Esophagus mucosa (tissue), 1 donor: Measurements from ENCODE around the gene SH3D19. TPM values are rescaled to one million over a fixed set of nuclear protein-coding genes. Genes with fewer than 3 reads are reported as not detected.

Source experiments
- ATAC-seq: fragments of 200-7000 bp; cut with Tn5 transposase; one replicate; pipeline ENCODE4 v1.9.1; 2020
- total RNA-seq: library from RNA; stranded (reverse); gene quantifications from one replicate; pipeline ENCODE4 v1.2.4, GENCODE V29; 2023
- donor health status: DM: yes; HTN: yes; CAD: no.

SH3D19 gene, protein sequence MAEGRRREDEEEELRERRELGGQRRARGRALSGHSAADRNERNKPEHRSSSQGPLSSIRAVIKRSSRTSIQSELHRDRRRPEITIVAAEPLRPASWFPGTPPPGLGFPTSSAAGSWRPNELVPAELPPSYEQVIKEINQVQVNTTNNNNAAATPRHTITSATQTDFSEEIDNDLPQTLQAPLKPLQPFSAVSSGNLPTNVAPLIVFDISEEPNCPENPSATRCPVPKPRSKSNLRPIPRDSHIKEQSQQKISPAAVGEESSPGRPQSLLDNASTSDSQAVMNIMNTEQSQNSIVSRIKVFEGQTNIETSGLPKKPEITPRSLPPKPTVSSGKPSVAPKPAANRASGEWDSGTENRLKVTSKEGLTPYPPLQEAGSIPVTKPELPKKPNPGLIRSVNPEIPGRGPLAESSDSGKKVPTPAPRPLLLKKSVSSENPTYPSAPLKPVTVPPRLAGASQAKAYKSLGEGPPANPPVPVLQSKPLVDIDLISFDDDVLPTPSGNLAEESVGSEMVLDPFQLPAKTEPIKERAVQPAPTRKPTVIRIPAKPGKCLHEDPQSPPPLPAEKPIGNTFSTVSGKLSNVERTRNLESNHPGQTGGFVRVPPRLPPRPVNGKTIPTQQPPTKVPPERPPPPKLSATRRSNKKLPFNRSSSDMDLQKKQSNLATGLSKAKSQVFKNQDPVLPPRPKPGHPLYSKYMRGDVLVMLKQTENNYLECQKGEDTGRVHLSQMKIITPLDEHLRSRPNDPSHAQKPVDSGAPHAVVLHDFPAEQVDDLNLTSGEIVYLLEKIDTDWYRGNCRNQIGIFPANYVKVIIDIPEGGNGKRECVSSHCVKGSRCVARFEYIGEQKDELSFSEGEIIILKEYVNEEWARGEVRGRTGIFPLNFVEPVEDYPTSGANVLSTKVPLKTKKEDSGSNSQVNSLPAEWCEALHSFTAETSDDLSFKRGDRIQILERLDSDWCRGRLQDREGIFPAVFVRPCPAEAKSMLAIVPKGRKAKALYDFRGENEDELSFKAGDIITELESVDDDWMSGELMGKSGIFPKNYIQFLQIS
- 31.6 TPM for total RNA-seq

DNA sequence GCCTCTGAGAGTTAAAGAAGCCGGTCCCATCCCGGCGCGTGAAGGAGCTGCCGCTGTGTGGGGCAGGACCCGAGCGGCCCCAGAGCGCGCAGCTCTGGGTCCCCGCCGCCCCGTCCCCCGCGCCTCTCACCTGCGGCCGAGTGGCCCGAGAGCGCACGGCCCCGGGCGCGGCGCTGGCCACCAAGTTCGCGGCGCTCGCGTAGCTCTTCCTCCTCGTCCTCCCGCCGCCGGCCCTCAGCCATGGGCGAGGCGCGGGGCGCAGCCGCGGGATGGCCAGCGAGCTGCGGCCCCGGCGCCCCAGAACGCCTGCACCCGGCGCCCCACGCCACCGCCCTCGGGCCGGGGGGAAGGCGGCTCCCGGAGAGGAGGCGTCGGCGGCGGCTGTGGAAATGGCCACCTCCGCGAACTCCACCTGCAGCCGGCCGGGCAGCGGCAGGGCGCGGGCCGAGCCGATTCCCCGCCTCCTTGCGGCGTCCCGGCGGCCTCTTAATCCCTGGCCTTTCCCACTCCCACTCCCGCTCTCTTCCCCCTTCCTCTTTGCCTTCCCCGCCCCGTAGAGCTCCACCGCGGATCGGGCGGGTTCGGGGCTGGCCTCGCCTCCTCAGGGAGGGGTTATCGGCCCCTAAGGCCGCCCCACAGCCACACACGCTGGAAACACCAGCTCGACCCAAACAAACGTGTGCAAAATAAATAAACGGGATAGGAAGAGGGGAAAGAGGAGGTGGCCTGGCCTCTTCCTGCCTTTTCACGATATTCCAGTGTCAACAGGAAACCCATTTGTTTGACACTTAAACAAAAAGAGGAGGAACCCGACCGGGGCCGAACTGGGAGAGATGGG, at the start of gene SH3D19:
Gene SH3D19, minus strand, starts transcription at position 495 of the 838 bp plus-strand sequence. Its CDS starts 253 bp downstream, at position 242.
- peak; percentile 89 for ATAC-seq

DNA sequence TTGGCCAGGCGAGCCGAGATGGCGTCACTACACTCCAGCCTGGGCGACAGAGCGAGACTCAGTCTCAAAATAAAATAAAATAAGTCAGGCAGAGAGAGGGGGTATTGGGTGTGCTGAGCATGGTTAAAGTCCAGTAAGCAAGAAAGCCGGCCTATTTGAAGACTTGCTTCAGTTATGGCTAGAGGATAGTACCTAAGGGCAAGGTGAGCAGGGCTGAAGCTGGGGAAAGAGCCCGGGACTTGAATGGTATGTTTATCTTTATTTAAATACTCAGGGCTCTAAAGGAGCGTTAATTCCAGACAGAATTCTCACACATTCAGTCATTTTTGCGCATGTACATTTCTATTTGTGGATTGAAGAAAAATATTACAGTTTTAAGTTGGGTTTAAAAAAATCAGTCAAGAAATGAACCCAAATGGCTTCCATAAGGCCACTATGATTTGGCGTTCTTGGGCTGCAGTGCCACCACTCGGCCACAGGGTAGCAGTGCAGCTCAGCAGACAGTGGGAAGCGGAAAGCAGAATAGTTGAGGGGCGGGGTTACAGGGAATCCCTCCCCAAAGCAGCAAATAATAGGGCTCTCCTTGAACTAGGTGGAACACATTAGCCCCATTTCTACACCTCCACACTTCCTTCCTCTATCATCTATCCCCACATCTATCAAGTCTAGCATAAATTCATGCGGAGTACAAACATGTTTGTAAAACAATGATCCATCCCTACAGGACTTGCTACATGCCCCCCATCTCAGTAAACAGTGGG, 37.2 kb upstream of the SH3D19 start:
- peak; percentile 99 for ATAC-seq

DNA sequence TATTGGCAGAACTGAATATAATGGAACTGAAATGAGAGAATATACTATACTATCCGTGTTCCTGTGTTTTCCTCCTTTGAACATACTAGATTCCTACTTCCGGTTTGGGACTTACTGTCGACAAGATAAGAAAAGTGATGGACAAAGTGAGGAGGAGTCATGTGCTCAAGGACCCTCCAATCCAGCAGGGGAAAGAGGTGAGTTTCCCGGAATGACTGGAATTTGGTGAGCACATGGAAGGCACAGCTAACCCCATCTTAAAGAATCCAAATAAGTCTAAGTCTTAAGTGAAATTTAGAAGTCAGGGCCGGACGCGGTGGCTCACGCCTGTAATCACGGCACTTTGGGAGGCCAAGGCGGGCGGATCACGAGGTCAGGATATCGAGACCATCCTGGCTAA, 36.6 kb upstream of the SH3D19 start:
- ATAC-seq: no peak

DNA sequence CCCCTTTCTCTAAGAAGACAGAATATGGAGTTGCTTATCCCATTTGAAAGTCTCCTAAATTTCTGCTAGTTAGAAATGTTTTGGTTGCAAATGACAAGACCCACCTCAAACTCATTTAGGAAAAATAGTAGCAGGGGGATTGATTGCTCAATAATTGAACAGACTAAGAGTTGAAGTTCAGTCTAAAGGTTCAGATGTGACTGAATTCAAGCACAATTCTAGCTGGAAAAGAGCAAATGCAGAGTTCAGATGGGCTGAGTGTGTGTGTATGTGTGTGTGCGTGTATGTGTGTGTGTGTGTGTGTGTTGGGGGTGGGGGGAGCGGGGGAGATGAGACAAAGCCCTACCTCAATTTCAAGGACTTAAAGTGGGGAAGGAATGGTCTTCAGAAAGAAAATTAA, 35.7 kb upstream of the SH3D19 start:
- ATAC-seq: no peak

DNA sequence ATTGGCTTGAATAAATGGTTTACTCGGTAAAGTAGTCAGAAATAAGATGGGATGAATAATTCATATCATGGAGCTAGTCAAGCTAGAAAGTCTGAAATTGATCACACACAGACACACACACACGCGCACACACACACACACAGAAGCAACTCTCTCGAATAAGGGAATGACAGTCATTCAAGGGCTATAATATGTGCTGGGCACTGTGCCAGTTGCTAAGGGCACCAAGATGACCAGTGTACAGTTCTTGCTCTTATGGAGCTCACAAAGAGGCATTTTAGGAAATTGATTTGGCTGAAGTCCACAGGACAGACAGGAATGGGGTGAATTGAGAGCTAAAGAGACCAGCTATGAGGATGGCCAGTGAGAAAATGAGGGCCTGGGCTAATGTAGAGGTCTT, 34.2 kb upstream of the SH3D19 start:
- no peak for ATAC-seq

DNA sequence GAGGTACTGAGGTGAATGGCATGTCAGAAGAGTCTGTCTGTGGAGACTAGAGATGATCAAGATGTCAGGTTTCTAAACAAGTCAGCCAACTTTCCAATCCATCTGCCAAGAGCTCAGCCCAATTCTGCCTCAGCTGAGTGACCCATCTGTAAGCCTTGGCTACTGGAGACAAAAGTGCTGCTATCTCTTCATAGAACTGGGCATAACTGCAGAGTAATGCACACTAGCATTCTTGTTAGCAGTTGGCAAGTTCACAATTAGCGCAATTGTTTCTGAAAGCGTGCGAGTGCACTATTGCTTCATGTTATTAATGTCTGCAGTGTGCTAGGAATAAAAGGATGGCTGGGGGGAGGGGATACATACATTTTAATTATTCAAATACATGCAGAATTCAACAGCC, 32.9 kb upstream of the SH3D19 start:
- ATAC-seq: no peak

DNA sequence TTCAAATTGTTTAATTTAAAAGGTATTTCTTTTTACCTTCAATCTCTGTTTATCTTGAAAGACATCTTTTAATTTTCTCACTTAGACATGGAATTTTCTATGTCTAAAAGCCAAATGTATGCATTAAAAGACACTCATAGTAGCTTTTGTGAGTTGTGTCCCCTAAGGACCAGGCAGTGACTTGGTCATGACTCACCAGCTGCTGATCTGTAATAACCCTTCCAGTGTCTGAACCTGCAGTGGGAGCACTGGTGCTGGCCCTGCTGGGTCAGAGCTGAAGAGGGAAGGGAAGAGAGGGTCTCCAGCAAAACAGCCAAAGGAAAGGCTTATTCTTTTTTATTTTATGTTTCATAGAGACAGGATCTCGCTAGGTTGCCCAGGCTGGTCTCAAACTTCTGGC, 31.1 kb upstream of the SH3D19 start:
- peak; percentile 76 for ATAC-seq

DNA sequence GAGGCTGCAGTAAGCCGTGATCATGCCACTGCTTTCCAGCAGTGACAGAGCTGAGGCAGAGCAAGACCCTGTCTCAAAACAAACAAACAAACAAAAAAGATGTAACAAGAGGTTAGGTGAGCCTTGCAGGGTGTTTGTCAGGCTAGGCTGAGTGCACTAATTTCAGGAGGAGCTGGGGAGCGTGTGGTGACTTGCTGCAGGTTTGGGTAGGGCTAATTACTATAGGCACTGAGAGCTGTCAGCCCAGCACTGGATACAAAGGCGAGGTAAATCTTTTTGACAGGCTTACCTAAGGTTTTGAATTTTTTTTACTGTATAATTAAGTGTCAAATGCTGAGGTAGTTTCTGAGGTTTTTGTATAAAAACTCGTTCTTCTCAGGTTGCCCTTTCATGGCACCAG, 29.8 kb upstream of the SH3D19 start:
- ATAC-seq: peak; percentile 97

DNA sequence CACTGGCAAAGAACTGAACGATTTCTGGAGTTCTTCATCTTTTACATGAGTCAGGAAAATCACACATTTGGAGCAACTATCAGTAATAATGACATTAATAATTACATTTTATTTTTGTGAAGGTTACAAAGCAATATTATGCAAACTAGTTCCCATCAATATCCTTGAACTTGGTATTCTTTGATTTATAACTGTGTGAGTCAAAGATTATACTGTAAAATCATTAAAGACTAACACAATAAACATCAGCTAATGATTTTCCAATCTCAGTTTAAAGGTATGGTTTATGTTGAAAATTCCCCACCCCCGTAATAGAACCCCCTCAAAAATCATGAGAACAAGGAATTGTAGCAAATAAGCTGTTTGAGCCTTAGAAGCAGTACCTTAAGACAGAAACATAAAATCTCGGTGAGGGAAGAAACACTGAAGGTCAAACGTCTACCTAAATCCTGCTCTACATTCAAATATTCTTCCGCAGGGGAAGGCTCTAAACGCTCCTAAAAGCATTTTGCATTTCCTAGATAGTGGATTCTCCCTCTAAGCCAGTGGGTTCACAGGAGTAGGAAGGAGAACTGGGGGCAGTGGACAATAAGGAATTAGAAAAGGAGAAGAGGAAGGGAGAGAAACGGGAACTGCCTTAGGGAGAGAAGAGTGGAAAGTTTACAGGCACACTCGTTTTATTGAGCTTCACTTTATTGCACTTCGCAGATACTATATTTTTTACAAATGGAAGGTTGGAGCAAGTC, 22.3 kb upstream of the SH3D19 start:
- ATAC-seq: no peak

DNA sequence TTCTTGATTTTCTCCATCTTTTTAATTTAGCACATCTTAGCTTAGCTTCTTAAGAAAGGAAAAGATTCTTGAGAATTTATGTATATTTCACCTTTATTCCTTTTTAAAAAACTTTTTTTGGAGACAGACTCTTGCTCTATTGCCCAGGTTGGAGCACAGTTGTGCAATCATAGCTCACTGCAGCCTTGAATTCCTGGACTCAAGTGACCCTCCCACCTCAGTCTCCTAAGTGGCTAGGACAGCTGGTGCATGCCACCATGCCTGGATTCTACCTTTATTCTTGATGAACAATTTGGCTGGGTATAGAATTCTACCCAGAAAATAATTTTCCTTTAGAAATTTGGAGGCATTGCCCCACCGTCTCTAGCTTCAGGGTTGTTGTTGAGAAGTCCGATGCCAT, 19.5 kb upstream of the SH3D19 start:
- ATAC-seq: no peak

DNA sequence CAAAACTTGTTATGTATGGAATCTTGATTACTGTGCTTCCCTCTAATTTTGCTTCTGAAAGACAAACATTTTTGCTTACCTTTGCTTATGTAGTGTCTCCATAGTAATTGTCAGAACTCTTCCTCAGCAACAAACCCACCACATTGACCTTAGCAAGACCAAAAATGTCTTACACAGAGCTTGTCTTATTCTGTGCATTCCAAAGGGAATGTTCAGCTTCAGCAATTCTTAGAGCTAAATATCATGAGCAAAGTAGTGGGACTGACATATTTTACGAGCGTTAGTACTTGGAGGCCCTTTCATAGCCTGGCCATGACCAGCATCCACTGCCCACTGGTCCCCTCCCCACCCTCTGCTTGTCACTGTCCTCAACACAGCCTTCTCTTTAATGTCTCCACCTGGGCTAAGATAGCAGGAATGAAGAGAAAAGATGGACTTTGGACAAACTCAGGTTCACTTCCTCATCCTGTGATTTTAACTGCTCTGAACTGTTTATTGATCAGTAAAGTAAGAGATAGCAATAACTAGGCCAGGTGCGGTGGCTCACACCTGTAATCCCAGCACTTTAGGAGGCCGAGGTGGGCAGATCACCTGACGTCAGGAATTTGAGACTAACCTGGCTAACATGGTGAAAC, 15.5 kb upstream of the SH3D19 start:
- ATAC-seq: no peak

DNA sequence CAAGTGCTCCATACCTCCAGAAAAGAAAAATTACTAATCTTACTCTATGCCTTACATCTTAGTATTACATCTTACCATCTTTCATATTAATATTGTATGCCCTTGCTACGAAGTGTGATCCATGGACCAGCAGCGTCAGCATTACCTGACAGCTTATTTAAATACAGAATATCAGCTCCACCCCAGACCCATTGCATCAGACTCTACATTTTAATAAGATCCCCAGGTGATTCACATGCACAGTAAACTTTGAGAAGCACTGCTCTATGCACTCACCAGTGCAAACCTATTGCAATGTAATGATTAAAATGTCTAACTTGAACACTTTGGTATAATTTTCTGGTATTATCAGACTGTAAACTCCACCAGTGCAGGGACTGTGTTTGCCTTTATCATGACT, 14.1 kb upstream of the SH3D19 start:
- peak; percentile 90 for ATAC-seq

DNA sequence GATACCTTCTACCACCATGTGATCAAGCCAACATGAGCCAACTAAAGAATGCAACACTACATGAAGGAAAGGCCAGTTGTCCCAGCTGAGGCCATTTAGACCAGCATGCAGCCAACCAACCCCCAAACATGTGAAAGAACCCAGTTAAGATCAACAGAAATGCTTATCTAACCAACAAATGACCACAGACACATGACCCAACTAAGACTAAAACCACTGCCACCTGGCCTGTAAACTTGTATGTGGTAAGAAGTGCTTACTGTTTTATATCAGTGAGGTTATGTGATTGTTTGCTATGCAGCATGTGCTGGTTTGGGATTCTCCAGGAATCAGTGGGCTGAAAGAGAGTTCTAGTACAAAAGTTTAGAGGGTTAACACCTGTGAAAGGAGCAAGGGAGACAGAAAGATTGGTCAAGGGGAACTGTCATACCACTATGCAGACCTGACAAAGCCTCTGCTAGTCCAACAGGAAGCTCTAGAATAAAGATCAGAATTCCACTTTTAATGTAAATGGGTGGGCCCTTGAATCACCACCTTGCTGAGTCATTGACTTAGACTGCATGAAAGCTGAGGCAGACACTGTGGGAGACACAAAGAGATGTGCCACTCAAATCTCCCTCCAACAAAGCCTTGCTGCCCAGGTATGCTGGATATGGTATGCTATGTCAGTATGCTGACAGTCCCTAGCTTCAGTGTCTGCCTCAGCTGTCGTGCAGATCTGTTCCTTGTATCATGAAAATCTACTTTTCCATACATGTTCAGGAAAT, 6.1 kb upstream of the SH3D19 start:
- ATAC-seq: peak; percentile 87

DNA sequence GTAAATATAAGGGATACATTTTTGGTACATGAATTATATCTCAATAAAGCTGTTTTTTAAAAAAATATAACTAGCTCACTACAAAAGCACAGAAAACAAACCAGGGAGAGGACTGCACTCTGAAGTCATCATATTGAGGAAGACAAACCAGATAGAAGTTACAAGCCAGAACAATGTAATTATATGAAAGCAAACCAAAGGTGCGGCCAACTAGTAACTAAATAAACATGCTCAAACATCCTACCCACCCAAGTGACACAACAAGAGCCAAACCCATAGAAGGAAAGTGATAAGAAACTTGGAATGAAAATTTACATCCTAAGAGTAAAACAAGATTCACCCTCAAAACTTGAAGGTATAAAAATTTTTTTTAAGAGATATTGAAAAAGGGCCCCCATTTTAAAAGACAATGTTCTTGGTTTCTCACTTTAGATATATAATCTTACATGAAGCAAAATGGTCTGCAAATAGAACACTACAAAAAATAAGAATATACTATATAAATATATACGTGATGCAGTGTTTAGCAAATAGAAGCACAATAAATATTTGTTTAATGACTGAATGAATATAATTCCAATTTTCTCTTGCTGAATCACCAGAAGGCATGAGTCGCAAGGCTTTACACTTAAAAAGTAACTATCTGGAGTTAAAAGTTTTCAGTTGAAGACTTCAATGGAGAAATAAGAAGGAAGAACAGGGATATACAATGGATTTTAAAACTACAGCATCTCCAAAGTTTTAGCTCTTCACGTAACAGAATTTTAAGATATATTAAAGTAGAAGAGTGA, 4.0 kb upstream of the SH3D19 start:
- ATAC-seq: peak; percentile 38

DNA sequence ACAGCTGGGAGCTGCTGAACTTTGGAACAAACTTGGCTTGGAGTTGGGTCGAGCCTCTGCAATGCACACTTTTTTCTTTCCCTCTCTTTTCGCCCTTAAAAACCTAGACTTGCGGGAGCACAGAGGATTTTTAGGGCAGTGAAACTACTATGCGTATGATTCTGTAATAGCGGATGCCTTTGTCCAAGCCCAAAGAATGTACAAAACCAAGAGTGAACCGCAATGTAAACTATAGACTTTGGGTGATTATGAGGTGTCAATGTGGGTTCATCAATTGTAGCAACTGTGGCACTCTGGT, 493 bp upstream of the SH3D19 start:
- no peak for ATAC-seq

DNA sequence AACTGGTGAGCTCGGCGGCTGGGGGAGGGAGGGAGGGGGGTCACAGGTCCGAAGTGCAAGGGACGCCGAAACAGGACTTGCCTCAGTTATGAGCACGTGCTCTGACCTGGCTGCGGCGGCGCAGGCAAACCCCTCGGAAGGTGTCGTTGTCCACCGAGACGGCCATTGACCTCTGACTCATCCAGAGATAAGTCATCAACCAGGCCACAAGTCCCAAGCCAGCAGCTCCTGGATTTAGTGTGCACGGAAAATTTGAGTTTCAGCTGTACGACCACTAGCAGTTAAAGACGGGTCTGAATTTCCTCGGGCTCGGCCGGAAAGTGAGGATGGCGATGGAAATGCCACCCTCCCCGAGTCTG, 674 bp downstream of the SH3D19 start:
- peak; percentile 48 for ATAC-seq

DNA sequence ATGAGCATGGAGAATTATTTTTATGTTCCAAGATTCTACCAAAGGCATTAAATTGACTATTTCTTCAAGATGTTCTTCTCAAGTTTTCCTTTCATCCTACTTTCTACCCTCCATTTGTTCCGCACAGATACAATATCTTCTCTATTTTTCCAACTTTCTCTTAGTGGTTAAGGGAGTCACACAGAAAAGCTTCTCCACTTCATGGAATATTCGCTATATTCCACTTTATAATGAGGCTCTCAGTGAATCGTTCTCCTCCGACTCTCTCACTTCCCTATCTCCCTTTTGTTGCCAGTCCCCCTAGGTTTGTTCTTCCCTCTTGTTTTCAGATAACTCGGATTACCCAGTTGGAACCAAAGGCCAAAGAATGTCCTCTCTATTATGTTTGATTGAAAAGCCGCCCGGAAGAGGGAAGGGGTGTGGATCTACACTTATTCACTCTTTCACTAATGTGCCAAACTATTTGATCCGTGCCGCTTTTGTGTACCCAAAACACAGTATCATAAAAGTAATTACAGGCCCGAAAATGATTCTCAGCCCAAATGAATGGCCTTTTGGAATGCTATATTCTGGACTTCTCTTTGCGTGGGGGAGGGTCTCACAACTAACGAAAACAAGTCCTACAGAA, 1.2 kb downstream of the SH3D19 start:
- peak; percentile 26 for ATAC-seq

DNA sequence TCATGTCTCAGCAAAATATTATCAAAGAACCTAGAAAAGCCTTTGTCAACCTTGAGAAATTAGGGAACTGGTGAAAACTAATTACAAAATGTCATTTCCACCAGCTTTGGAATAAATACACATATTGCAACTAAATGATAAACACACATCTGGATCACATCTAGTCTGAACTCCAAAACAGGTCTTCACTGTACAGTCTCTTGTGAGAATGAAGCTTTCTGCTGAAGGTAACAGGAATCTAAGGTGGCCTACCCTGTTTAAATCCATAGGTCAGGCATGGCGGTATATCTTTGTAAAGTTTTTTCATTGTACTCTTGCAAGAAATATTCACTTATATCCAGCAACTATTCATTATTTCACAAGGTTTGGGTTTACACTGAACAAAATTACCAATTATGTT, 1.7 kb downstream of the SH3D19 start:
- ATAC-seq: no peak

DNA sequence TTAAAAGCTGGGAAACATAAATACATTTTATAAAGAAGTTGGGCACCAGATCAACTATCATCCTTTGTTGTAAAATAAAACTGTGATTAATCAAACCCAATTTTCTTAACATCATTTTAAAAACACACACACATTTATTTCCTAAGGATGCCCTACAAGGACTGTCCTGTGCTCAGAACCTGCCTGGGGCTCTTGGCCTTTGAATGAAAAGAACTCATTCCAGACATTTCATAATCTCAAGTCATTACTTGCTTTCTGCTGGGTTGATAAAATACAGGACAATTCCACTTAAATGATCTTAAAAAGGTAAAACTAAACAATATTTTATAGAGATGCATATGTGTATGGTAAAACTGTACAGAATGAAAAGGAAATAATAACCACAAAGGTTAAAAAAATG, 2.8 kb downstream of the SH3D19 start:
- ATAC-seq: no peak
